DMS114 treated with DMSO at 0.1 percent for 48 hours (cell line): ENCODE results near the gene ERICH6.
"Not testable (repeated sequence)": the region's sequence is repeated elsewhere in the genome, so short reads cannot be mapped to it uniquely, and the experiment has no call there.

ENCODE experiments used
- DNase-seq: peaks from one replicate; lab custom pipeline; 2025; ENCODE audit not compliant: unreplicated experiment; lab: John Stamatoyannopoulos, UW

ERICH6 gene

DNA sequence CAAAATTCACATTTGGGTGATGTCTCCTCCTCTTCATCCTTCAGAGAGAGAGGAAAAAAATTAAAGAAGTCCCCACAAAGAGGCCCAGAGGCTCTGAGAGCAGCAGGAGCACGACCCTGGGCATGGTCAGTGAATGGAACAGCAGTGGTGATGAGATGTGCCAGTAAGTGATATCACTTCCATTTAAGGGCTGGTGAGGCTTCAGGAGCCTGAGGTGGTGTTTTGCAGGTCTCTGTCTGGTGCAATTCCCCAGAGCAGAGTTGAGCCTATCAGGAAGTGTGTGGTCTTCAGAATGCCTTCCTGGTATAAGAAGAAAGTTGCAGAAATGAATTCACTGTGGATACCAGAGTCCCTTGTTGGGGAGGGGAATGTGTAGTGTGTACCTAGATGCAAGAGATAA is 21.4 kb downstream of the ERICH6 start:
- DNase-seq = no peak

DNA sequence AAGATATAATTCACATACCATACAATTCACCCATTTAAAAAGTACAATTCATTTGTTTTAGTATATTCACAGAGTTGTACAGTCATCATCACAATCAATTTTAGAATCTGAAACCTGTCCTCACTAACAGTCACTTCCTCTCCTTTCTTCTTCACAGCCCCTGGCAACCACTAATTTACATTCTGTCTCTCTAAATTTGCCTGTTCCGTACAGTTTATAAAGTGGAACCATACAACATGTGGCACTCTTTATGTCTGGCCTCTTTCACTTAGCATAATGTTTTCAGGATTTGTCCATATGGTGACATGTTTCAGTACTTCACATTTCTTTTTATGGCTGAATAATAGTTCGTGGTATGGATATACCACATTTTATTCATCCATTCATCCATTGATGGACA is 22.7 kb downstream of the ERICH6 start:
- DNase-seq = no peak

DNA sequence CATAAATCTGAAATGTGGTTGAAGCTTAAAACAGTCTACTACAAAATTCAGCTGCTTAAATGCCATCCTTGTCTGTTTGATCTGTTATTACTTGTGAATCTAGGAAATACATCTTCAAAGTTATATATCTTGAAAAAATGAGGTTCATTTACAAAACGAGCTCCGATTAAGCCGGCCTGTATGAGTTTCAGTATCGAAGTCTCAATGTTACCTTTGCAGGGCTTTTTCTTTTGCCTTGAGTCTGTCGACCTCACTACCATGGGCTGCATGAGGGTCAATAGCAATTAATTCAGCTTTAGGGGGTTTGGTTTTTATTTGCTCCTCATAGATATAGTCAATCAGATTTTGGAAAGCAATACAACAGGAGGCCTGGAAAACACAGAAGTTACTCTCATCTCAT is 23.2 kb downstream of the ERICH6 start:
- DNase-seq = no peak

DNA sequence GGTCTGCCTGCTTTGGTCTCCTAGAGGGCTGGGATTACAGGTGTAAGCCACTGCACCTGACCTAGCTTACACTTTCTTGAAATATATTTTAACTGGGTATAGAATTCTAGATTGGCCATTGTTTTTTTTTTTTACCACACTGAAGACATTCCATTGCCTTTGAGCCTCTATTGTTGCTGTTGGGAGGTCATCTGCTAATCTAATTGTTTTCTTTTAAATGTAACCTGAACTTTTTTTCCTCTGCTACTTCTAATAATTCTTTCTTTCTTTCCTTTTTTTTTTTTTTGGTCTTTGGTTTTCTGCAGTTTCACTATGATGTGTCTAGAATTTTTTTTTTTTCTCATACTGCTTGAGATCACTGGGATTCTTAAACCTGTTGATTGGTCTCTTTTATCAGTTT is 28.1 kb downstream of the ERICH6 start:
- no peak for DNase-seq

DNA sequence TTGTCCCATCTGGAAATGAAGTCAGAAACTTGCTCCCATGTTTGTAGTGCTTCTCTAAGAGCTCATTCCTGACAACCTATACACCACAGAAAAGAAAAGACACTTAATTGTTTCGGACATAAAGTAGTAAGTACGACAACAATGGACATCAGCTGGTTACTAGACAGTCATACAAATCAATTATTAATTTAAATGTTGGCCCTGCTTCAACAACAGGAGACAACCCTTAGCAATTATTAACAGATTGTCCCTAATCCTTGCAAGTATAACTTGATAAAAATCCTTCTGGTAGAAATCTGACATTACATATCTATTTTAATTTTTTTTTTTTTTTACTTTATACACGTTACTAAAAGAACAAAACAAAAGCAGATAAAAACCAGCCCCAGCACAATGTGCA is 29.8 kb downstream of the ERICH6 start:
- DNase-seq = no peak

DNA sequence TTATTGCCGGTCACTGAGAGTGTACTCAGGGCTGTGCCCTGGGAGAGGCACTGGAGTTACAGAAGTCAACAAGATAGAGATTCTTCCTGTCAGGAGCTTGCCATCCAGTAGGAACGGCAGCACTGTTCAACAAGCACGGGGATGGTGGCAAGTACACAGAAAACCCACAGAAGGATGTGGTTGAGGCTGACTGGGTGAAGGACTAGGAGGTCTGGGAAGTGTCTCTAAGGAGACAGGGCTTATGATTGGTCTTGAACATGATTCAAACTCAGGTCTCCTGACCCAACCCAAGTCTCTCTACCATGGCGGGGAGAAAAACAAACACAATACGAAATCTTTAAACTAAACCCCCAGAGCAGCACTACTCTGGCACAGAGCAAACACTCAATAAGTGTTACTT is 37.6 kb downstream of the ERICH6 start:
- no peak for DNase-seq

DNA sequence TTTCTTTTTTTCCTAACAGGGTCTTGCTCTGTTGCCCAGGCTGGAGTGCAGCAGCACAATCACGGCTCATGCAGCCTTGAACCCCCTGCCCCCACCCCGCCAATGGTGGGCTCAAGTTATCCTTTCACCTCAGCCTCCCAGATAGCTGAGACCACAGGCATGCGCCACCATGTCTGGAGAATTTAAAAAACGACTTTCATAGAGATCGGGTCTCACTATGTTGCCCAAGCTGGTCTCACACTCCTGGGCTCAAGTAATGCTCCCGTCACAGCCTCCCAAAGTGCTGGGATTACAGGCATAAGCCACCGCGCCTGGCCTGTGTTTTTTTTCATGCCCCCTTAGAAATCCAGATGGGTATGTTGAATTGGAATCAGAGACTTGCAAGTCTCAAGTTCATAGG is 40.3 kb downstream of the ERICH6 start:
- no peak for DNase-seq

DNA sequence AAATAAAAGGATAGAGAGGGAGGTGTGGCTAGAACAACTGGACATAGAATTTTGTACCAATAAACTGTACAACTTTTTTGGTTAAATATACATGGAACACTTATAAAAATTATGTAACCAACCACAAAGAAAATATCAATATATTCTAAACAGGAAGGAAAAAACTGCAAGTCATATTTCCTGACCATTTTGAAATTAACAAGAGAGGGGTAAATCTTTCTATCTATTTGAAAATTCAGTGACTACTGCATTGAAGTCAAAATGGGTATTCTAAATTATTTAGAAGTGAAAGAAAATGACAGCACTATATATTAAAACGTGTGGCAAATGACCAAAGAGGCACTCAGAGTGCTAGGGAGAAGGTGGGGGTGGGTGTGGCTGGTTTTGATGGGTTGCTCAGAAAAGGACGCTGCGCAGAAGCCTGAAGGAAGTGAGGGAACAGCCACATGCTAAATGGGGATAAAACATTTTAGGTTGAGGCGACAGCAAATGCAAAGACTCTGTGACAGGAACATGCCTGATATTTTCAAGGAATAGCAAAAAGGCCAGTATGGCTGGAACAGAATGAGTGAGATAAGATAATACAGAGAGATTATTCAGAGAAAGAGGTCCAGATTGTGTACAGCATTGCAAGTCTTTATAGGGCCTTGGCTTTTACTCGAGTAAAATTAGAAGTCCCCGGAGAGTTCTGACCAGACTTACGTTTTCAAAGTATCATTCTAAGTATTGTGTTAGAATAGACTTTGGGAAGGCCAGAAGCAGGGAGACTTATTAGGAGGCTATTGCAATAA is 41.1 kb downstream of the ERICH6 start:
- DNase-seq = no peak

DNA sequence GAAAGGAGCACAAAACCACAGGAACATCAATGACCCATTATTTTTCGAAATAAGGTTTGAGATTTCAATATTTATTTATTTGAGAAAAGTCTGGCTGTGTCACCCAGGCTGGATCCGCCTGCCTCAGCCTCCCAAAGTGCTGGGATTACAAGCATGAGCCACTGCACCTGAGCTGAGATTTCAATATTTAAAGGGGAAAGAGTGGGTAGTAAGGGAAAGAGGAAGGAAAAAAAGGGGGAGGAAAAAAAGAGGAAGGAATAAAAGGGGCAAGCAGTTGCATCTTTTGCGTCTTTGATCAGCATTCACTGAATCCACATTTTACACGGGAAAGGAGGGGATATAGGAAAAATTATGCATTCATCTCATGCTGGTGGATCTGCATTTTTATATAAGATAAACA is 47.4 kb downstream of the ERICH6 start:
- DNase-seq = no peak

DNA sequence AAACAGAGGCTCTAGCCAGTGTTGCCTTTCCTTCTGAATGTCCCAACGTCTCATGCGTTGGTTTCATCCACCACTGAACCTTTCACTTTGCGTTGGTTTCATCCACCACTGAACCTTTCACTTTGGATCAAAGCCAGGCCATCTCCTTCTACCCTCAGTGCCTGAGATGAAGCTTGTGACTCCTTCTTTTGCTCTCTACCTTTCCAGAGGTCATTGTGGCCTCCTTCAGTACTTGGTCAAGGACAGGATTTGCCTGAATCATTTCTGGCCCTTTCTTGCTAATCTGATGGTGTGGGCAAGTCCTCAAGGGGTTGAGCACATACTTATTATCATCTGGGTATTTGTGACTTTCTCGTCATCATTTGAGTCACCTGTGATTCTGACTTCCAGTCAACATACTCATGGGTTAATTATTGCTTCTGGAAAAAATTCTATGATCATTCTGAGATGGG is 50.6 kb downstream of the ERICH6 start:
- no peak for DNase-seq

DNA sequence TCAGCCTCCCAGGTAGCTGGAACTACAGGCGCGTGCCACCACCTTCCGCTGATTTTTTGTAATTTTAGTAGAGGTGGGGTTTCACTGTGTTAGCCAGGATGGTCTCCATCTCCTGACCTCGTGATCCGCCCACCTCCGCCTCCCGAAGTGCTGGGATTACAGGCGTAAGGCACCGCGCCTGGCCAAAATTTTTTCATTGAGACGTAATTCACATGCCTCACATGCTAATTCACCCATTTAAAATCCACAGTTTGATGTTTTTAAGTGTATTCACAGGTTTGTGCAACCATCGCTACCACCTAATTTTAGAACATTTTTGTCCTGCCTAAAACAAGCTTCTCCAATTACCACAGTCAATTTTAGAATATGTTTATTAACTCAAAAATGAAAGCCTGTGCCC is 63.5 kb downstream of the ERICH6 start:
- no peak for DNase-seq

DNA sequence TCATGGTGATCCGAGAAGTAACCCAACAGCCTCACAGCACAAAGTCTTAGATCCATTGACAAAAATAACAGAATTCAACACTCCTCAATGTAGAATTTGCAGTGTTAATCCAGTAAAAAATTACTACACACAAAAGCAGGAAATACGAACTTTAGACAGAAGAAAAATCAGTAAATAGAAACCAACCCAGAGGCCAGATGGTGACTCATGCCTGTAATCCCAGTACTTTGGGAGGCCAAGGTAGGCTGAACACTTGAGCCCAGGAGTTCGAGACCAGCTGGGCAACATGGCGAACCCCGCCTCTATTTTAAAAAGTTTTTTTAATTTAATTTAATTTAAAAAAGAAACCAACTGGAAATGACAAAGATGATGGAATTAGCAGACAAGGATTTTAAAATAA is 64.5 kb downstream of the ERICH6 start:
- DNase-seq = no peak

DNA sequence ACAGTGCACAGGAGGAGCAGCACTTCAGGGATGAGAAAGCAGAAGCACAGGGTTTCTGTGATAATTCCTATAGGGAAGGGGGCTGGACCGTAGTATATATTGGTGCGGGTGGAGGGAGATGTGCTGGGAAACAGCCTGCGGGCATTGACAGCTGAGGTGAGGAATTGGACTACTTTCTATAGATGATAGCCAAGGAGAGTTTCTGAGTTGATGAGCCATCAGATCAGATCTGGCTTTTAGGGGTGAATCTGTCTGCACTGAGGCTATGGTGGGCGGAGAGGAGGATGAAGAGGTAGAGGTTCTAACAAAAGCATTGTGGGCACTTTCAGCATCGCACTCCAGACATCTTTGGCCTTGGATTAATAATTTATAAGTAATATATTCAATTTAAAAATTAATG is 67.5 kb downstream of the ERICH6 start:
- DNase-seq = no peak

DNA sequence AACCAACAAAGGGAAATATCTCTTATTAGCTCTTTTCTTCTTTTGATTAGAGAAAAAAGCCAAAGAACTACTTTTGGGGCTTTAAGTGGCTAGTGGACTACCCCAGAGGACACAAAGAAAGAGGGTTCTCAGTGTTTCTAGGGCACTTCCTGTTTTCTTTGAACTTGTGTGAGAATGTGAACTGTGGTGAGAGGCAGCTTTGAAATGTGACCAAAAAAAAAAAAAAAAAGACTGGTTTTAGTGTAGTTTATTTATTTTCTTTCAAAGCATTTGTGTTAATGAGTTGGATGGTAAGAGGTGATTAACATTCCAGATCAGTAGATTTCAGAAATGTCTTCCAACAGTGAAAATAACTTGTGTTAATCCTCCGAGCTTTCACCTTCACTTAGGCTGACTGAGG is 68.2 kb downstream of the ERICH6 start:
- DNase-seq = no peak

DNA sequence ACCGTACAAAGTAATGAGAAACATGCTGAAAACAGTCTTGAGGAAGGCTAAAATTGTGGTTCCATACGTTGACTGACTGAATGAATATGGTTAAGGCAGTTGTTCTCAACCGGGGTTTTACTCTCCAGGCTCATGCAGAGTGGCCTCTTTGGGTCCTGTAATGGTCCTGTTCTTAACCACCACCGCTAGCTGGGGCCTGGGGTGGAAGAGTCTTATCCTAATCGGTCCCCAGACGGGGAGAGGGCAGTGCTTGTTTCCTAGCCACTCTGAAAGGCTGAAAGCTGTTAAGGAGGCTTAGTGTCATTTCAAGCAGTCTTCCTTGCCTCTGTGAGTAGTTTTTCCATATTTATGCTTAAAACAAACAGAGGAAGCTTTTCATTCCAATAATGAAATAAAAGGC is 68.6 kb downstream of the ERICH6 start:
- no peak for DNase-seq

DNA sequence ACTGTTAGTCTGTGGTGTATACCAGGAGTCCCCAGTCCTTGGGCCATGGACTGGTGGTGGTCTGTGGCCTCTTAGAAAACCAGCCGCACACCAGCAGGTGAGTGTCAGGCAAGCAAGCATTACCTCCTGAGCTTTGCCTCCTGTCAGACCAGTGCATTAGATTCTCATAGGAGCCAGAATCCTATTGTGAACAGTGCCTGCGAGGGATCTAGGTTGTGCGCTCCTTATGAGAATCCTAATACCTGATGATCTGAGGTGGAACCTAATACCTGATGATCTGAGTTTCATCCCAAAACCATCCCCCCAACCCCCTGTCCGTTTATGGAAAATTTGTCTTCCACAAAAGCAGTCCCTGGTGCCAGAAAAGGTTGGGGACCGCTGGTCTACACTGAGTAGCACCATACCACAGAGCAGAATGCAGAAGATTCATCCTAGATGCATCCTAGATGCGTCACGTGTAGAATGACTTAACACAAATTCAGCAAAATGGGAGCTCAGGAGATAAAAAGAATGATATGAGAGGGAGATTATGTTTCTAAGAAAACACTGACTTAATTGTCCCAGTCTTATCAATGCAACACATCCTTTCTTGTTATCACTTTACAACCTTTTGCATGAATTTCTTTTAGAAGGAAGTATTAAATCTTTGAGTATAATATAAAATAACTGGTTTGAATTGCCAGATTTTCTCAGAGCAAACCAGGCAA is 72.1 kb downstream of the ERICH6 start:
- DNase-seq = no peak

DNA sequence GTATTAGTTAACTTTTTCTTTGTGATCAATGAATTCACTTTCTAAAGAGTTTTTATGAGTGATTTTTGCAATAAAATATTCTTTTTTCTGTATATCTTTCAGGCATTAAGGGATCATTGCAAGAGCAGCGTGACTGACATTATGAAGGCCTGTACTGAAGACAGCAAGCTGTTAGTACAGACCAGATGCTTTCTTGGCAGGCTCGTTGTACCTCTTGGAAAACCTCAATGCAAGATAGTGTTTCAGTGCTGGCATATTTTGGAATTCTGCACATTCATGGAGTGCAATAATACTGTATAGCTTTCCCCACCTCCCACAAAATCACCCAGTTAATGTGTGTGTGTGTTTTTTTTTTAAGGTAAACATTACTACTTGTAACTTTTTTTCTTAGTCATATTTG is 76.2 kb downstream of the ERICH6 start:
- DNase-seq = no peak

DNA sequence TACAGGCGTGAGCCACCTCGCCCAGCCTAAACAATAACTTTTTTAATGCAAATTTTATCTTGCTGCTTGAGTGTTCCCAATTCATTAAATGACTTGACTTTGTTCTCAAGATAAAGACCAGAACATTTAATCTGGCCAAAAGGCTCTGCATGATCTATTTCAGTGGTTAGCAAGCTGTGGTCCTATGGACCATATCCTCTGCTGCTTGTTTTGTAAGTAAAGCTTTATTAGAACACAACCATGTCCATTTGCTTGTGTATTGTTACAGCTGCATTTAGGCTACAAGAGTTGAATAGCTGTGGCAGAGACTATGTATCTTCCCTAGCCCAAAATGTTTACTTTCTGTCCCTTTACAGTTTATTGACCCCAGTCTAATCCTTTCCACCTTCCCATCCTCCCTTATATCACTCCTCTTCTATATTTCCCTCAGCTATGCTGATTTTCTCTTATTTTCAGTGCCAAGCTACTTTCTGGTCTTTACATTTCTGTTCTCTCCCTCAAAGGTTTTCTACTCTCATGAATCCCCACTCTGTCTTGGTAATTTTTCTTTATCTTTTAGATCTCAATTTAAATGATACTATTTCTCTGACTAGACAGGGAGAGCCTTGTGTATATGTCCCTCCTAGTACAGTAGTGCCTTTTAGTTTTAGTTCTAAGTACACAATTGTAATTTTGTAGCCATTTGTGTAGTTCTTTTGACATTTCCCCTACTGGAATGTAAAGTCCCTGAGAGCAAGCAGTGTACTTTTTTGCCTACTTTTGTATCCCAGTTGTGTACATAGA is 77.4 kb downstream of the ERICH6 start:
- no peak for DNase-seq

DNA sequence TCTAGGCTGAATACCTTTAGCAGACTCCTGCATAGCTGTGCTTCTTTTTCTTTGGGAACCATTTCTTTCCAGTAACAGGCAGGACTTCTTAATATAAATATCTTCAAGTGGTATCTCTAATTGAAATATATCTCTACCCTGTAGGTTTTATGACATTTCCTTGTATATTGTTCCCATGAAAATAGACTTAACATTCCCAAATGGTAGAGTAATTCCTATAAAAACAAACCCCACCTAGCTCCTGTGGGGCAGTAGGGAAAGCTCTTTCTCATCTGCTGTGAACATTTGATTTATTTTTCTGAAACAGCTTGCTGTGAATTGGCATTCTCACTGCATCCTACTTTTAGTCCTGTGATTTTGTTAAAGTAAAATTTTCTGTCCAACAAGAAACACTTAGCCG is 79.8 kb downstream of the ERICH6 start:
- no peak for DNase-seq

DNA sequence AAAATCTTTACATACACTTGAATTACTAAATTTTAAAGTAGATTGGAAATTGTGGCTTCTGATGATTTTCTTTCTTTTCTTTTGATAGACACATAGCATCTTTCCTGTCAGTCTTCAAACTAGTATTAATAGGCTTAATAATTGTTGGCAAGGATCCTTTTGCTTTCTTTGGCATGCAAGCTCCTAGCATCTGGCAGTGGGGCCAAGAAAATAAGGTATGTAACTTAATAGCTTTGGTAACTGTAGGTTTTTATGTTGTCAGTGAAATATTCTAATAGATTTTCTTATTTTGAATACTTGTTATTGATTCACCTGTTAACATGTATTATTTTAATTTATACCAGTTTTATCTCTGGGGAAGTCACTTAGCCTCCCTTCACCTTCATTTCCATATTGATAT is 80.8 kb downstream of the ERICH6 start:
- not testable (repeated sequence) for DNase-seq

DNA sequence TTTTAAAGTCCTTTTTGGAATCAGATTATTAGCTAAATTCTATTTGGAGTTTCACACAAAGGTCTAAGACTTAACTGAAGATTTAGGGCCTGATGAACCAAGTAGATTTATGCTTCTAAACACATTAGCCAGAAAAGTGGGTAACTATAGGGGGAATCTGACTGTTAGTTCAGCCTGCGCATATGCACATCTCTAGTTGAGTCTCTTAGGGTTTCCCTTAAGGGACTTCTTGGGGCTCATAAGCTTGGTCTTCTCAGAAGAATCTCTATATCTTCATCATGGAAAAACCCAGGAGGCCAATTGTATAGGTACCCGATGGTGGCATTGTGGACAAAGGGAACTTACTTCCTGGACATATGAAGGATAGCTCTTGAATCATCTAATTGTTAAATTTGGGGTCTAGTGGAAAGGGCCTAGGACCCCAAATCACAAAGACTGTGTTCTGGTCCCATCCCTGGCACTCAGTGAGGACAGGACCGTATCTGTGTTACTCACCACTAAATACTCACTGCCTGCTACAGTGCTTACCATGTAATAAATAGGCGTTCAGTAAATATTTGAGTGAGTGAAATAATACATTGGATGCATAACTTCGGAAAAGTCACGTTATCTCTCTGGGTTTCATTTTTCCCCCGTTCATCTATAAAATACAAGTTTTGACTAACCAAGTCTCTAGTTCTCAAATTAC is 83.6 kb downstream of the ERICH6 start:
- DNase-seq = no peak
